ENCODE measurements around the gene MVB12B. TPM values are rescaled to one million over a fixed set of nuclear protein-coding genes. Genes with fewer than 3 reads are reported as not detected.

Gene MVB12B
- total and polyA plus RNA-seq, 3 donors from 2014 or later: 13.6 to 30.7 (median 26.2) TPM

GRCh38 chr9:126532951-126533925 is 206.6 kb downstream of the MVB12B start:
- no peak overlapping the region for H3K27ac ChIP-seq
- H3K36me3 ChIP-seq (ENCODE audit: low read depth, missing control alignments): no peaks in the 10 kb centered on the region
- H3K4me1 ChIP-seq: no peaks in the 10 kb centered on the region
- DNase-seq: no peak
- no peak overlapping the region for H3K4me3 ChIP-seq
- TF ChIP-seq, protein P1, sequence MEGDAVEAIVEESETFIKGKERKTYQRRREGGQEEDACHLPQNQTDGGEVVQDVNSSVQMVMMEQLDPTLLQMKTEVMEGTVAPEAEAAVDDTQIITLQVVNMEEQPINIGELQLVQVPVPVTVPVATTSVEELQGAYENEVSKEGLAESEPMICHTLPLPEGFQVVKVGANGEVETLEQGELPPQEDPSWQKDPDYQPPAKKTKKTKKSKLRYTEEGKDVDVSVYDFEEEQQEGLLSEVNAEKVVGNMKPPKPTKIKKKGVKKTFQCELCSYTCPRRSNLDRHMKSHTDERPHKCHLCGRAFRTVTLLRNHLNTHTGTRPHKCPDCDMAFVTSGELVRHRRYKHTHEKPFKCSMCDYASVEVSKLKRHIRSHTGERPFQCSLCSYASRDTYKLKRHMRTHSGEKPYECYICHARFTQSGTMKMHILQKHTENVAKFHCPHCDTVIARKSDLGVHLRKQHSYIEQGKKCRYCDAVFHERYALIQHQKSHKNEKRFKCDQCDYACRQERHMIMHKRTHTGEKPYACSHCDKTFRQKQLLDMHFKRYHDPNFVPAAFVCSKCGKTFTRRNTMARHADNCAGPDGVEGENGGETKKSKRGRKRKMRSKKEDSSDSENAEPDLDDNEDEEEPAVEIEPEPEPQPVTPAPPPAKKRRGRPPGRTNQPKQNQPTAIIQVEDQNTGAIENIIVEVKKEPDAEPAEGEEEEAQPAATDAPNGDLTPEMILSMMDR (IDR thresholded peaks at IDR 0.05): no peak
- TF ChIP-seq POLR2A (IDR thresholded peaks at IDR 0.05): no peak
- H3K27me3 ChIP-seq: no peaks in the 10 kb centered on the region
- H3K9me3 ChIP-seq: no peaks in the 10 kb centered on the region
- intact Hi-C loops (cut with DNase I; ENCODE audit: low total_unique reads): no loop called here
- 86 to 88% methylated on average over 19 to 24 of the region's 24 CpGs for WGBS, 2 donors

- H3K27ac ChIP-seq: no peak overlapping the region
- H3K9me3 ChIP-seq: no peaks in the 10 kb centered on the region
- WGBS, 2 donors: 48 to 67% methylated on average over 8 to 15 of the region's 15 CpGs
- H3K4me3 ChIP-seq: no peak overlapping the region
- H3K36me3 ChIP-seq (ENCODE audit: low read depth, missing control alignments): no peaks in the 10 kb centered on the region
- no peaks in the 10 kb centered on the region for H3K4me1 ChIP-seq
- DNase-seq: no peak
- TF ChIP-seq, protein P1 (IDR thresholded peaks at IDR 0.05): no peak
- H3K27me3 ChIP-seq: no peaks in the 10 kb centered on the region
- intact Hi-C loops (cut with DNase I; ENCODE audit: low total_unique reads): no loop called here
These were observed 207.3 kb downstream of the MVB12B start for GRCh38 chr9:126533926-126534310.

GRCh38 chr9:126534431-126535186 is 208.0 kb downstream of the MVB12B start:
- H3K27ac ChIP-seq: no peak overlapping the region
- intact Hi-C loops (cut with DNase I; ENCODE audit: low total_unique reads): no loop called here
- H3K4me3 ChIP-seq: no peak overlapping the region
- H3K9me3 ChIP-seq: no peaks in the 10 kb centered on the region
- 51 to 56% methylated on average over 18 to 23 of the region's 23 CpGs for WGBS, 2 donors
- H3K4me1 ChIP-seq: no peaks in the 10 kb centered on the region
- no peak for DNase-seq
- TF ChIP-seq, protein P1 (IDR thresholded peaks at IDR 0.05): no peak
- TF ChIP-seq POLR2A (IDR thresholded peaks at IDR 0.05): no peak
- no peaks in the 10 kb centered on the region for H3K27me3 ChIP-seq
- no peaks in the 10 kb centered on the region for H3K36me3 ChIP-seq (ENCODE audit: low read depth, missing control alignments)

DNA sequence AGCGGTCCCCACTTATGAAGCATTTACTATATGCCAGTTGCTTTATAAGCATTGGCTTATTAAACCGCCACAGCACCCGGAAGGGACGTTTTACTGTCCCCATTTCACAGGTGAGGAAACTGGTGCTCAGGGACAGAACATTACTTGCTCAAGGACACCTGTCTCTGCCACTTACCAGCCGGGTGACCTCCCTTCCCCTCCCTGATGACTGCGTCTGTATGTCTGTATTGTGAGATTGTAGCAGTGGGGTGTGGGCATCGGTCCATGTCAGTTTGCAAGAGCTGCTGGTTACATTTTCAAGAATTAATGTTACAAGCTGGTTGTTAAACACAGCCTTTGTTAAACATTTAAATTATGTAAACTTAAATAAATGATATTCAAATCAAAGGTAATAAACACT is 209.5 kb downstream of the MVB12B start:
- no peak for TF ChIP-seq POLR2A (IDR thresholded peaks at IDR 0.05)
- TF ChIP-seq, protein P1 (IDR thresholded peaks at IDR 0.05): no peak
- H3K4me1 ChIP-seq: no peaks in the 10 kb centered on the region
- H3K27ac ChIP-seq: no peak overlapping the region
- H3K36me3 ChIP-seq (ENCODE audit: low read depth, missing control alignments): no peaks in the 10 kb centered on the region
- intact Hi-C loops (cut with DNase I; ENCODE audit: low total_unique reads): no loop called here
- 87 to 95% methylated on average over 7 of the region's 7 CpGs for WGBS, 2 donors
- H3K4me3 ChIP-seq: no peak overlapping the region
- no peaks in the 10 kb centered on the region for H3K9me3 ChIP-seq
- H3K27me3 ChIP-seq: no peaks in the 10 kb centered on the region
- no peak for DNase-seq

Data from testis (tissue), 3 donors.